ENCODE data around the gene RNASE13.
"Not testable (repeated sequence)": the region's sequence is repeated elsewhere in the genome, so short reads cannot be mapped to it uniquely, and the experiment has no call there.

The RNASE13 gene

GRCh38 chr14:21040941-21041340, 6.3 kb upstream of the RNASE13 start:
- not testable (repeated sequence) for DNase-seq

DNA sequence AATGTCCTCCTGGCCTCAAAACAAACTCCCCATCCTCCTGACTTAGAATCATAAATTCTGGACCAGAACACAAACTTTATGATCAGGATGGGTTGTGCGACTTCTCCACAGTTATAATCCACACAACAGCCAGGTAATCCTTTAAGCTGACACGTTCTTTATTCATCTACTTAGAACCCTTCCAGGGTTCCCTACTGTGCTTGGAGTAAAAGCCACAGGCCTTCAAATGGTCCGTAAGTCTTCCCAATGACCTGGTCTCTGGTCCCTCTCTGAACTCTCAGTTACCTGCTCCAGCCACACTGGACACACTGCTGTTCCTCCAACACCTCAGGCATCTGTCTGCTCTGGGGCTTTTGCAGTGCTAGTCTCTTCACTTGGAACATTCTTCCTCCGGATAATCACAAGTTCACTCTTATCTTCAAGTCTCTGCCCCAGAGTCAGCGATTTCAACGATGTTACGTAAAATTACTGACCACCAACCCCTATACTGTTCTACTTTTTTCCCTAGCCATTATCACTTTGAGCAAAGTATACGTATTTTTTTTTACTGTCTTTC, 5.8 kb upstream of the RNASE13 start:
- no peak for DNase-seq

DNA sequence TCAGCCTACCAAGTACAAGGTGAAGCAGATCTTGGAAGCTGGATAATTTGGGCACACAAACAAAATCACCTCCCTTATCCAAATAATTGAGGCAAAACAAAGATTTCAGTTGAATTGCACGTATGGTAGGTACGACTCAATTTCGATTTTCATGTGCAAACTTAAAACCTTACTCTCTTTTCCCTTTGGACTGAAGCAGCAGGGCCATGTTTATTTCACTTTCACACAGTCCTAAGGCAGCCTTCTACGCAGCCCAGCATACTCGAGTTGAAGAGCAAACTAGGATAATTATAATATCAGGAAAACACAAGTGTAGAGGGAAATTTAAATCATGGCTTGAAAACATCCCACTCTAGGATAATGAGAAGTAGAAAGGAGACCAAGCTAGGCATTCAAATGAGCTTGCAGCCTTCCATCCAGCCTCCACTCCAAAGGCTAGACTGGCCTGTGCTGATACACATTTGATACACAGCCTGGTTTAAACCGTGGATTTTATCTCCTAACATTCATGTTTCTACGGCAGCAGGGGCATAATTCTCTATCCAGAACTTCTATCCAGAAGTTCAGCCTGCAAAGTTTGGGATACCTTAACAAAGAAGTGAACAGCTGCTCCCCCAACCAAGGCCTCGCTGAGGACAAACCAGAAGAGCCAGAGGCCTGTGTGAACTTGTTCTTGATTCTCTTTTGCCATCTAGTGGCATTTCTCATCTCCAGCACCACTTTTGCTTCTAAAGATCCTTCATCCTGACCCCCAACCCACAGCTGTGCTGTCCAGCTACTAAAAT, 5.2 kb upstream of the RNASE13 start:
- DNase-seq = peak; percentile 27

- DNase-seq = no peak
These were observed 4.1 kb upstream of the RNASE13 start for GRCh38 chr14:21038441-21039422.

- no peak for DNase-seq
These were observed 2.5 kb upstream of the RNASE13 start for GRCh38 chr14:21037156-21037555.

GRCh38 chr14:21036751-21037150, 2.1 kb upstream of the RNASE13 start:
- DNase-seq = no peak

- DNase-seq = no peak
These were observed 1.4 kb downstream of the RNASE13 start for GRCh38 chr14:21033133-21033698.

- DNase-seq = no peak
These were observed 2.1 kb downstream of the RNASE13 start for GRCh38 chr14:21032326-21033132.

- DNase-seq = no peak
These were observed 4.1 kb downstream of the RNASE13 start for GRCh38 chr14:21030531-21030930.

GRCh38 chr14:21029917-21030316, 4.7 kb downstream of the RNASE13 start, which contains the start of gene TPPP2:
Gene TPPP2 (plus strand): TSS chr14:21030217. CDS start chr14:21030582, 365 bp downstream.
- no peak for DNase-seq

GRCh38 chr14:21026988-21027315, 7.7 kb downstream of the RNASE13 start:
- no peak for DNase-seq

GRCh38 chr14:21026274-21026987, 8.2 kb downstream of the RNASE13 start:
- DNase-seq = no peak

DNA sequence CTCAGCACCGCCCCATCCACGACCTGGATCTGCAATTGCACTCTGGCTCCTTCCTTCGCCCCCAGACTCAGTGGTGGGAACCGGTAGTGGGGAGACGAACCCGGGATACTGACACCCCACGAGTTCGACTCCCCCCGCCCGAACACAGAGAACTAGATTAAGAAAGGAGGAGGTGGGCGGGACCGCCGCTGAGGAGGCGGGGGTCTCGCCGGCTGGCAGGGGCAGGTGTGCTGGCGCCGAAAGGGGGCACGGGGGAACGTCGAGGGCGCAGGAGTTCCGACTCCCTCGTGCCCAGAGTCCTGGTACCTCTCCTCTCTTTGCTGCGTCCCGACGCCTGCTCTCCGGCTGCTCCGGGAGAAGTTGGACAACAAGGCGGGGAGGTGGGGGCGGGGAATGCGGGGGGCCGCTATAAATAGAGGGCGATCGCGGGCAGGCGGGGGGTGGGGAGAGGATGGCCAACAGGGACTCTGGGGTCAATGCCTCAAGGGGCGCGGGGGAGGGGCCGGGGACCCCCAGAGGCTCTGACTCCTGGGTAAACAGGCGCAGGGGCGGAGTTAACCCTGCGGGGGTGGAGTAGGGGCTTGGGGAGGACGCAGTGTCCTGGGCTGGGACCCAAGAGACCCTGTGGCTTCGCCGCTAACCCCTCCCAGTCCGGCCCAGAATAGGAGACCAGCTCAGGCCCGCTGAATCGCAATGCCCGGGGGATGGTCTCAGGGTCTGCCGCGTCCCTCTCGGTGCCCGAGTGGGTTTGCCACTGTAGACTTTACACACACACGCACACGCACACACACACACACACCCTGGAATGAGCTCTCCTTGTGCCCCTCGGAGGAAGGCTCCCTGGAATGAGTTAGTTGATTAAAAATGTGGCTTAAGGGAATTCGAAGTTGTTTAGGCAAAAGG, 9.0 kb downstream of the RNASE13 start:
- no peak for DNase-seq

DNA sequence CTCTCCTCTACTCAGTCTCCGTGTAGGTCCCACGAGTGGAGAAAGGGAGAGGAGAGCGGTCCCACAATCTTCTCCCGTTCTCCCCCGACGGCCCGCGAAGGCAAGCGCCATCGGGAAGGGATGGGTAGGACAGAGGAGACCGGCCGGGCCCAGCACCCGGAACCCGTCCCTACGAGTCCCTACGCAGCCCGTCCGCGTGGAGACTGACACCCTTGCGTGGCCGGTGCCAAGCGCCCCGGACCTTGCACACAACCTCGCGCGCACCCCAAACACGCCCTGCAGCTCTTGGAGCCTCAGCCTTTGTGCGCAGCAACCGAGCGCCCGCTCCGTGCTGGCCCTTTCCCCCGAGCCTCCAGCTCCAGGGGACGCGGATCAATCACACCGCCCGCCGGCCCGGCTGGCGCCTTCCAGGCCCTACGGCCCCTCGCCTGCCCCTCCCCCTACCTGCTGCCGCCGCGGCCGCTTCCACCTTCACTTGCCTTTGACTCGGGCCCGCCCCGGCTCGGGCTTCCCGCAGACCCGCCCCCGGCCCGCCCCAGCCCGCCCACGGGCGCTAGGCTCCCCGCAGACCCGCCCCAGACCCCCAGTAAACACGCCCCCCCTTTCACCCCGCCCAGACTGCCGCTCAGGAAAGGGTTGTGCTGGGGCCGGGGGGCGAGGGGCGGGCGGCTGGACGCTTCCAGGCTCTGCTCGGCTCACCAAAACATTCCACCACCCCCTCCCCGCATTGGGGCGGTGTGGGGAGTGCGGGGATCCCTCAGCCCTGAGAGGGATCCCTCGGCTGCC, 9.8 kb downstream of the RNASE13 start, which contains the start of gene NDRG2:
Gene NDRG2, minus strand, starts transcription at position 477 of the 786 bp plus-strand sequence. CDS start 1,746 bp downstream, outside the sequence.
- DNase-seq = peak; percentile 40

- no peak for DNase-seq
These were observed 10.6 kb downstream of the RNASE13 start for GRCh38 chr14:21023817-21024584.

- DNase-seq = no peak
These were observed 11.4 kb downstream of the RNASE13 start for GRCh38 chr14:21023174-21023573.

DNA sequence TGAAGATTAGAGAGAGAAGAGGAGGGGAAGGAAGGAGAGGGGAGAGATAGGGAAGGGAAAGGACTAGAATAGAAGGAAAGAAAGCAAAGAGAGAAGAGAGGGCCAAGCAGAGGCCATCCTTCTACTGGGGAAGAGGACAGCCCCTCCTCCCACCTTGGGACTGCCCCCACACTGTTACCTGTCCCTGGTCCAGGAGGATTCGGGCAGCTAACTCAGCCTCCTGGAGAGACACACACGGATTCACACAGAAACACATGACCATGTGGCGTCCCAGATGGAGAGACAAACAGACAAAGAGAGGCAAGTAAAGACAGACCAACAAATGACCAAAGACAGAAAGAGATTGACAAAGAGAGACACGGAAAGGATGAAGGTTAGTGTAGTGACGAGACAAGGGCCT, 11.9 kb downstream of the RNASE13 start:
- DNase-seq = no peak

DNA sequence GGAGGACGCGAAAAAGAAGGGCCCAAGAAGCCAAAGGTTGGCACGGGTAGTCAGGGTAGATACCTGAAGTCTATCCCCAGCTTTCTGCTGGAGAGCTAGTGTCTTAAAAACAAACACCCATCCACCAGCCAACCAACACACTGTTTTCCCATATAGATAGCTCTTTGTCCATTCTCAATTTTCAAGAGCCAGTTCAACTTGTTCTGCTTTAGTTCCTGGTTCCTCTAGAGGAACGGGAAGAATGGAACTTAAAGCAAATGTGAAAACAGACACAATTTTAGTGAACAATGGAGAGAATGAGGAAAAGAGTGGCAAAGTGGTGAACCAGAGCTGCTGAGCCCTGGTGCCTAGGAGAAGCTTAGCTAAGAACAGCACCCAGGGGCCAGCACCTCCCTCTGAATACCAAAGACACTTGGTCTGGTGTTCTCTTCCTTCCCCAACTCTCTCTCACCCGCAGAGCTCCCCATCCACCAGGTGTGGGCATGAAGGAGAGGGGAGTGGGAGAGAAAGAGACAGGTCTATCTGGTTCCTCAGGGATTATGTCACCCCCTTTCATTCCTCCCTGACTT, 13.5 kb downstream of the RNASE13 start:
- DNase-seq = no peak

Data from activated CD4-positive, alpha-beta T cell treated with anti-CD3 and anti-CD28 coated beads, Interleukin-2, amount 50 U/mL, for 16 hours (primary cell).